H9 (cell line): ENCODE data around the gene MDFI. TPM values are rescaled to one million over a fixed set of nuclear protein-coding genes. Genes with fewer than 3 reads are reported as not detected.

Experiments
- DNase-seq: peaks from one replicate; pipeline ENCODE4 v3.0.0-alpha.2; 2017
- H2AFZ ChIP-seq: one replicate; pipeline ENCODE4 v1.6.1; 2013; ENCODE audit warnings: mild to moderate bottlenecking, low read length, control low read depth, moderate library complexity
- H2AK5ac ChIP-seq: 2 replicates; pipeline ENCODE4 v1.6.1; 2013; ENCODE audit warnings: low read length, control low read depth, mixed read lengths; ENCODE audit not compliant: insufficient read length
- H2BK120ac ChIP-seq: one replicate; pipeline ENCODE4 v1.6.1; 2013; ENCODE audit warnings: low read depth, mild to moderate bottlenecking, low read length, control low read depth, inconsistent platforms; ENCODE audit not compliant: poor library complexity, severe bottlenecking
- H2BK12ac ChIP-seq: 2 replicates; pipeline ENCODE4 v1.6.1; 2013; ENCODE audit warnings: low read length, control low read depth, mixed read lengths, low read depth; ENCODE audit not compliant: insufficient read length
- H2BK15ac ChIP-seq: 2 replicates; pipeline ENCODE4 v1.6.1; 2013; ENCODE audit warnings: low read depth, low read length, control low read depth
- H2BK20ac ChIP-seq: one replicate; pipeline ENCODE4 v1.6.1; 2013; ENCODE audit warnings: low read depth, mild to moderate bottlenecking, low read length, control low read depth, inconsistent platforms; ENCODE audit not compliant: poor library complexity, severe bottlenecking
- H2BK5ac ChIP-seq: 2 replicates; pipeline ENCODE4 v1.6.1; 2013; ENCODE audit warnings: low read length, control low read depth, mixed read lengths; ENCODE audit not compliant: insufficient read length
- H3K14ac ChIP-seq: 2 replicates; pipeline ENCODE4 v1.6.1; 2013; ENCODE audit warnings: low read length, control low read depth; ENCODE audit not compliant: insufficient read depth
- H3K18ac ChIP-seq: 2 replicates; pipeline ENCODE4 v1.6.1; 2013; ENCODE audit warnings: low read depth, mild to moderate bottlenecking, mixed read lengths, low read length, control low read depth; ENCODE audit not compliant: insufficient read length
- H3K23ac ChIP-seq: 2 replicates; pipeline ENCODE4 v1.6.1; 2013; ENCODE audit warnings: low read length, control low read depth, mixed read lengths, low read depth; ENCODE audit not compliant: insufficient read length
- H3K23me2 ChIP-seq: 2 replicates; pipeline ENCODE4 v1.6.1; 2013; ENCODE audit warnings: low read depth, mild to moderate bottlenecking, mixed read lengths, low read length, control low read depth; ENCODE audit not compliant: insufficient read length, poor library complexity, severe bottlenecking
- H3K27ac ChIP-seq: 2 replicates; pipeline ENCODE4 v1.5.1; 2013; ENCODE audit warnings: low read length, control low read depth, mixed read lengths, low read depth; ENCODE audit not compliant: insufficient read length
- H3K27me3 ChIP-seq: 2 replicates; pipeline ENCODE4 v1.6.1; 2013; ENCODE audit warnings: low read length, control low read depth, inconsistent platforms; ENCODE audit not compliant: insufficient read depth
- H3K4ac ChIP-seq: 2 replicates; pipeline ENCODE4 v1.6.1; 2013; ENCODE audit warnings: low read depth, mild to moderate bottlenecking, control low read depth, inconsistent platforms, low read length, moderate library complexity
- H3K4me1 ChIP-seq: 2 replicates; pipeline ENCODE4 v1.6.1; 2013; ENCODE audit warnings: low read length, control low read depth, inconsistent platforms; ENCODE audit not compliant: insufficient read depth
- H3K4me2 ChIP-seq: 2 replicates; pipeline ENCODE4 v1.6.1; 2013; ENCODE audit warnings: low read length, control low read depth, mixed read lengths; ENCODE audit not compliant: insufficient read length, insufficient read depth
- H3K56ac ChIP-seq: 2 replicates; pipeline ENCODE4 v1.6.1; 2013; ENCODE audit warnings: low read depth, mild to moderate bottlenecking, mixed read lengths, low read length, control low read depth; ENCODE audit not compliant: insufficient read length
- H3K79me1 ChIP-seq: 2 replicates; pipeline ENCODE4 v1.6.1; 2013; ENCODE audit warnings: low read depth, mild to moderate bottlenecking, moderate library complexity, low read length, control low read depth, inconsistent platforms; ENCODE audit not compliant: insufficient read depth, poor library complexity, severe bottlenecking
- H3K79me2 ChIP-seq: 2 replicates; pipeline ENCODE4 v1.6.1; 2013; ENCODE audit warnings: low read length, control low read depth, inconsistent platforms; ENCODE audit not compliant: insufficient read depth
- H3K9ac ChIP-seq: 2 replicates; pipeline ENCODE4 v1.6.1; 2013; ENCODE audit warnings: low read length, control low read depth, mixed read lengths; ENCODE audit not compliant: insufficient read length; ENCODE audit errors: extremely low read depth
- H3K9me3 ChIP-seq: one replicate; pipeline ENCODE4 v1.6.1; 2013; ENCODE audit warnings: low read depth, low read length, inconsistent platforms; ENCODE audit not compliant: control insufficient read depth
- H3T11ph ChIP-seq: one replicate; pipeline ENCODE4 v1.6.1; 2013; ENCODE audit warnings: mild to moderate bottlenecking, low read length, control low read depth, inconsistent platforms
- H4K20me1 ChIP-seq: one replicate; pipeline ENCODE4 v1.6.1; 2013; ENCODE audit not compliant: control insufficient read depth, insufficient read length, insufficient read depth
- H4K5ac ChIP-seq: 2 replicates; pipeline ENCODE4 v1.6.1; 2013; ENCODE audit warnings: low read depth, mild to moderate bottlenecking, mixed read lengths, low read length, control low read depth; ENCODE audit not compliant: insufficient read length
- H4K8ac ChIP-seq: replicated peaks from 2 replicates; pipeline ENCODE4 v1.6.1; 2013; ENCODE audit warnings: low read length, control low read depth, mixed read lengths, low read depth; ENCODE audit not compliant: insufficient read length
- H4K91ac ChIP-seq: 2 replicates; pipeline ENCODE4 v1.6.1; 2013; ENCODE audit warnings: low read depth, mild to moderate bottlenecking, moderate library complexity, mixed read lengths, low read length, control low read depth; ENCODE audit not compliant: insufficient read length
- H3K27ac Mint-ChIP-seq, 3 experiments: 2 replicates in 2 of 3; 3 replicates in 1 of 3; pipeline ENCODE4 v1.8.0; 2020 to 2021; ENCODE audit warnings: mixed read lengths in 3 of 3, mild to moderate bottlenecking in 1 of 3, moderate library complexity in 1 of 3
- H3K27me3 Mint-ChIP-seq: 2 replicates; pipeline ENCODE4 v1.8.0; 2021; ENCODE audit warnings: low read depth, mild to moderate bottlenecking, moderate library complexity, mixed read lengths
- H3K36me3 Mint-ChIP-seq, 3 experiments: 2 replicates in 2 of 3; 3 replicates in 1 of 3; pipeline ENCODE4 v1.8.0; 2020 to 2021; ENCODE audit warnings: low read depth in 3 of 3, mixed read lengths in 3 of 3; ENCODE audit not compliant: insufficient read depth in 1 of 3
- H3K4me1 Mint-ChIP-seq, 2 experiments: 2 replicates each; pipeline ENCODE4 v1.8.0; 2020; ENCODE audit warnings: mixed read lengths in 2 of 2
- H3K4me3 Mint-ChIP-seq, 2 experiments: 2 replicates in 1 of 2; 3 replicates in 1 of 2; pipeline ENCODE4 v1.8.0; 2020 to 2021; ENCODE audit warnings: mild to moderate bottlenecking in 2 of 2, mixed read lengths in 2 of 2, moderate library complexity in 1 of 2
- H3K9me3 Mint-ChIP-seq, 2 experiments: 2 replicates in 1 of 2; 3 replicates in 1 of 2; pipeline ENCODE4 v1.8.0; 2020; ENCODE audit warnings: mild to moderate bottlenecking in 2 of 2, mixed read lengths in 2 of 2, moderate library complexity in 1 of 2
- WGBS: extraction: QIAGEN DNeasy Blood & Tissue Kit; methylation state at CpG from one replicate; pipeline ENCODE4 v1.1.7; 2013; ENCODE audit warnings: missing lambda C conversion rate, low lambda C conversion rate, mixed read lengths; ENCODE audit not compliant: insufficient read length; ENCODE audit errors: extremely low coverage; 5-methylcytosine and 5-hydroxymethylcytosine counted together
- total RNA-seq: library from RNA; stranded (reverse); gene quantifications from 2 replicates; pipeline ENCODE4 v1.2.1, GENCODE V29; 2021
- TF ChIP-seq, protein P1 (sequence below): fragments of 200-600 bp; sonication (generic); conservative IDR thresholded peaks from 3 replicates; pipeline ENCODE4 v1.8.0; 2021; ENCODE audit warnings: antibody characterized with exemption, mild to moderate bottlenecking

Gene MDFI
- total RNA-seq, 1 experiment from 2014 or later, result 45.0 TPM

DNA sequence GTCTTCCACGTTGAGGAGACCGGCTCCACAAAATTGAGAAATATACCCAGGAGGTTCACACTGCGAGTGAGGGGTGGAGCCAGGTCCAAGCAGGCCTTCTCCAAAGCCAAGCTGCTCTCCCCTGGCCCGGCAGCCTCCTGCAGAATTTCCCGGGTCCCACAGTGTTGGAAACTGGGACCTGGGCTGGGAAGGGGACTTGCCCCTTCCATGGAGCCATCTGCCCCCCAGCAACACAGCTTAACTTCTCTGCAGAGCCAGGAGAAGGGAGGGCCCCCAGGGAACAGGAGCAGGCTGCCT is 35.4 kb downstream of the MDFI start:
- TF ChIP-seq, protein P1, sequence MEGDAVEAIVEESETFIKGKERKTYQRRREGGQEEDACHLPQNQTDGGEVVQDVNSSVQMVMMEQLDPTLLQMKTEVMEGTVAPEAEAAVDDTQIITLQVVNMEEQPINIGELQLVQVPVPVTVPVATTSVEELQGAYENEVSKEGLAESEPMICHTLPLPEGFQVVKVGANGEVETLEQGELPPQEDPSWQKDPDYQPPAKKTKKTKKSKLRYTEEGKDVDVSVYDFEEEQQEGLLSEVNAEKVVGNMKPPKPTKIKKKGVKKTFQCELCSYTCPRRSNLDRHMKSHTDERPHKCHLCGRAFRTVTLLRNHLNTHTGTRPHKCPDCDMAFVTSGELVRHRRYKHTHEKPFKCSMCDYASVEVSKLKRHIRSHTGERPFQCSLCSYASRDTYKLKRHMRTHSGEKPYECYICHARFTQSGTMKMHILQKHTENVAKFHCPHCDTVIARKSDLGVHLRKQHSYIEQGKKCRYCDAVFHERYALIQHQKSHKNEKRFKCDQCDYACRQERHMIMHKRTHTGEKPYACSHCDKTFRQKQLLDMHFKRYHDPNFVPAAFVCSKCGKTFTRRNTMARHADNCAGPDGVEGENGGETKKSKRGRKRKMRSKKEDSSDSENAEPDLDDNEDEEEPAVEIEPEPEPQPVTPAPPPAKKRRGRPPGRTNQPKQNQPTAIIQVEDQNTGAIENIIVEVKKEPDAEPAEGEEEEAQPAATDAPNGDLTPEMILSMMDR, result no peak

More for the DNA sequence above, 35.4 kb downstream of the MDFI start:
- Histone ChIP-seq H3K9ac (no peak overlapping the region), H3K27ac (no peak overlapping the region), H3K4me2 (no peak overlapping the region), H2BK15ac (no peak overlapping the region), H3K27me3 (no peaks in the 10 kb centered on the region), H2AFZ (no peak overlapping the region), H3K23me2 (no peaks in the 10 kb centered on the region), H2BK12ac (no peak overlapping the region), H3T11ph (no peak overlapping the region), H4K5ac (no peak overlapping the region), H2BK5ac (no peak overlapping the region), H3K4me1 (no peaks in the 10 kb centered on the region), H3K79me2 (no peaks in the 10 kb centered on the region), H3K56ac (no peak overlapping the region), H4K91ac (no peak overlapping the region), H4K8ac (no peak overlapping the region), H3K4ac (no peak overlapping the region), H3K9me3 (no peaks in the 10 kb centered on the region), H2BK20ac (no peak overlapping the region), H3K79me1 (no peaks in the 10 kb centered on the region), H3K14ac (no peak overlapping the region), H4K20me1 (no peaks in the 10 kb centered on the region), H2BK120ac (no peak overlapping the region), H3K23ac (no peak overlapping the region), H2AK5ac (no peak overlapping the region), H3K18ac (no peak overlapping the region)
- Mint-ChIP-seq H3K9me3 (peaks cover 6 to 10% of the 10 kb centered on the region in 2 experiments; a peak in 4 of 5 replicates), H3K36me3 (no peaks in the 10 kb centered on the region), H3K27ac (no peak overlapping the region), H3K4me3 (no peak overlapping the region), H3K27me3 (peaks cover 43% of the 10 kb centered on the region), H3K4me1 (peaks cover 14 to 36% of the 10 kb centered on the region in 2 experiments)
- no peak for DNase-seq
- no CpG with 5 or more reads among the region's 5 CpGs for WGBS
